Measurements from ENCODE around the gene FOXJ1.

Gene FOXJ1

DNA sequence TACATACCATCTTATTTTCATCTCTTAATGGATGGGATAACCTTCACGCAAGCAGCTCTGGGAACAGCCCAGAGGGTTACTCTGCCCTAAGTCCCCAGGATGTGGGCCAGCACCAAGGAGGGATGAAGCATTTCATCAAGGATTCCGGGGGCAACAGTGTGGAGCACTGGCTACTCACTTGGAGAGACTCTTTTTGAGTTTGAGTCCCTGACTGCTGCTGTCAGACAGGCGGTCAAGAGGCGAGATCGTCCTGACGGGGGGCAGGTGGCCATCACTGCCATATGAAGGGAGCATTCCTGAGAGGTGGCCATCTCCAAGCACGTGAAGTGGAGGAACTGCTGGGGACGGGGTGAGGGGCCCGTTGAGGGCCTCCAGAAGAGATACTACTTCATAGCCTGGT lies 18.1 kb upstream of the FOXJ1 start:
- no peak for FAIRE-seq

DNA sequence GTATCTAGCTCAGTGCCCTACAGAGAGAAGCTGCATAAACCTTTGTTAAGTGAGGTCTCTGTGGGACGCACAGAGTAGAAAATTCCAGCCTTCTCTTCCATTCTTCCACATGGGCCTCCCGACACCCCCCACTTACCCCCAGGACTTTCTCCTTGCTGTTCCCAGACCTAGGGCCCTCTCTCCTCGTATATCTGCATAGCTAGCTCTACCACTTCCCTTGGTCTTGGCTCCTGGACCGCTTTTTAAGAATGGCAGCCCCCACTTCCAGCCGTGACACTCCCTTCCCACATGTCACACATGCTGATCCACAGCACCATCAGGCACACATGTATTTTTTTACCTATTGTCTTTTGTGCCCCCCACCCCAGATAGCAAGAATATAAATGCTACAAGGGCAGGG lies 16.7 kb upstream of the FOXJ1 start:
- FAIRE-seq: no peak

DNA sequence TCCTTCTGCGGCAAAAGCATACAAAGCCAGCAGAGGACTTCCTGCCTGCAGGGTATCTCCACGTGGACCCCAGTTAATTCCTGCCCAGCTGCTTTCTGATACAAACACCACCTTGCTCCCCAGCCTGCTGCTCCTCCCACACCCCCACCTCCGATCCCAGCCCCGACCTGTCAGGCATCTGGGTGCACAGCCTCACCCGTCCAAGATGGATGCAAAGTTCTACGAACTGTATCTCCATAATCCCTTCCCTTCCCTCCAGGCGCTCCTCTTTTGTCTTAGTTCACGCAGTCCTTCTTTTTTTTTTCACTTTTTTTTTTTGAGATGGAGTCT lies 15.6 kb upstream of the FOXJ1 start:
- no peak for FAIRE-seq

DNA sequence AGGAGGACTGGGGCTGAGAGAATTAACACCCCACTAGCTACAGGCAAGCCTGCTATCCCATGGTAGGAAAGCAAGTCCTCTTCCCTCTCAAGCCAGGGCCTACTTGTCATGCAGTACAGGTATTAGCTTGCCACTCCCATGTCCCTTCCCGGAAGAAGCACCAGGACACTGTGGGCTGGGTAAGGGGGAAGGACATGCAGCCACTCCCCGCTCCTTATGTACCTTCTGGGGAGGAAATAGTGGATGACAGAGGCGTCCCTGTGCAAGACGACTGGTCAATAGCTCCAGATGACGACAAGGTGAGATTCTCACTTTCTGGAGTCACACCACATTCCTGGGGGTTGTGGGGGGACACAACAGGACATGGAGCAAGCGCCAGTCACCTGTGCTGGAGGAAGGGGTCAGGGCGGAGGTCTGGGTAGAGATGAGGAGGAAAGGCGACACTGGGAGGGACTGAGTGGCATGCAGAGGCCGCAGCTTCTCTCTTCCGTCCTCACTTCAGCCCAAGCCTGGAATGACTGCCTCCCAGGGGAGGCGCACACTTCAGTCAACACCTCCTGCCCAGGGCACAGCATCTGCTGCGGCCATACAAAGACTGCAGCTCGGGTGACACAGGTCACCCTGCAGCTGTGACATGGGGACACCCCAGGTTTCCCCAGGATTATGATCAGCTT lies 15.1 kb upstream of the FOXJ1 start:
- no peak for FAIRE-seq

DNA sequence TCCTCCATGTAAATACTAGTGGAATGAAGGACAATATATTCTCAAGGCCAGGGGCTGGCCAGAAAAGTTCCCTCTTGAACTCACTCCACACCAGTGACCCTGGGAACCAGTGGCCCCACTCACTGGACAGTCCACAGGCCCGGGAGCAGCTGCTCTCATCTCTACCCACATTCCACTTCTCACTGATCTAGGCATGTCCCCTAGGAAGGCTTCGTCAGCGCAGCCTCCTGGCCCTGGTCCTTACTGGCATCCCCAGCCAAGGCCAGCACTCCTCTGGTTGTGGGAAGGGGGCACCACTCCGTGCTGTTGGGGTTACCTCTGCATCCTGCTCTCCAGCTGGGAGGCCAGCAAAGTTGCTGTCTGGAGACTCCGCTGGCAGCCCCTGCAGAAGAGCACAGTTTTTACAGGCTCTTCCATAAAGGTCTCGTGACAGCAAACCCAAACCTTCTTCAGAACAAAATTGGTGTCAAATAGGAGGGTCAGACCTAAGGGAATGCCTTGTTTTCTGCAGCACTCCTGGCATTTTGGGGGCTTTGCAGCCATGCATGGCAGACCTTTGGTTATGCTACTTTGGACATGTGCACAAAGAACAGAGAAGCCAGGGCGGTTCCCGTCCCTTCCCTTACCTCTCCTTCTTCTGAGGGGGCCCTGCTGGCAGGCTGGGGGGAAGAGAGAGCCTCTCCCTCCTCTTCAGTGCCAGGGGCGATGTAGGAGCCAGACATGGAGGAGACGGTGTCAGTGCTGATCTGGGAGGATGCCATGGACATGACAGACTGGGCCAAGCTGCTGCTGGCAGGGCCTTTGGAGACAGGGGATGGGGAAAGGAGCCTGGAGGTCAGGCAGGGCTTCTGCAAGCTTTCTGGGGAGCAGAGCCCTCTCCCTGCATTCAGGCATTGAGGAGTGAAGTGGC lies 14.1 kb upstream of the FOXJ1 start:
- FAIRE-seq: no peak

DNA sequence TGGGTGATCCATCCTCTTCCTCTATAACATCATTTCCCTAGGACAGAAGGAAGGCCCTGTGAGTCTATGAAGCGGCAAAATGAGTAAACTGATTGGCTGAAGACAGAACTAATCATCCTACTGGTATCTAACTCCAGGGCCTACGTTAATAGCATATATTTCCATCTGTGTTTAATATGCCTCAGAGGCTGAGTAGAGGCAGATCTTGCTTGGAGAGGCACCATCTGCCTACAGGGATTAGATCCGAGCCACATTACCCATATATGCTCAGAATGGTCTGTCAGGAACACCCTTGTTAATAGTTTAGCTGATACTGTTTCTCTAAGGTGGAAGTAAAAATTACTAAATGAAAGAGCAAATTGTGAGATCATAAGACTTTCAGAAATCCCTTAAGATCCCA lies 13.2 kb upstream of the FOXJ1 start:
- no peak for FAIRE-seq

DNA sequence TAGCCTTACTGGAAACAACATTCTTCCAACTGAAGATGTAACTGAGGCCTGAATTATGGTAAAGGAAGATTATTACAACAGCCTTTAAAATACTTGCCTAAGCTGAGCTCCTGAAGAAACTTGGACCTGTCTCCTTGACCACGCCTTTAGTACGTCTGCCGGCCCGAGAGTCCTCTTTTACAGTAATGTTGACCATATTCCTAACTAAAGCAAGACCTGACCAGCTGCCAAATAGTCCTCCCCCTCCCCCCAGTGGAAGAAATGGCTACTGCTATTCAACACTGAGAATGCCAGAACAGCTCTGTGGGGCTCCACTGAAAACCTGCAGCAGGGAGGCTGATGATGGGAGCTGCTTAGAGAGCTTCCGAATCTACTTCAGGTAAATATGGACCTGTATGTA lies 12.6 kb upstream of the FOXJ1 start:
- no peak for FAIRE-seq

DNA sequence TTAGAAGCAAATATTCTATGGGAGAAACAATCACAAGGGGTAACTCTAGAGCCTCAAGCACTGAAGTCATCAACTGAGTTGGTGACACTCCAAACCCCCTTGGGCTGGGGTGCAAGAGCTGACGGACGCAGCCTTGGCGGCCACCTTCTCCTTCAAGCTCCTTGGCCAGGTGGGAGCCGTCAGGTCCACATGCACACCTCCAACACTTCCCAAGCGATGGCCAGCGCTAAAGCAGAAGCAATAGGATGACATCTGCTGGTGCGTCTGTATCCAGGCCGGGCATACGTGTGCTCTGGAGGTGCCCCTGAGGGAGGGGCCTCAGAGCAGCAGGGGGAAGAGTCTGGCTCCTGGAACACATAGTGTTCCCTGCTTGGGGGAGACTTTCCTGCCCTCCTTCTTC lies 12.2 kb upstream of the FOXJ1 start:
- no peak for FAIRE-seq

DNA sequence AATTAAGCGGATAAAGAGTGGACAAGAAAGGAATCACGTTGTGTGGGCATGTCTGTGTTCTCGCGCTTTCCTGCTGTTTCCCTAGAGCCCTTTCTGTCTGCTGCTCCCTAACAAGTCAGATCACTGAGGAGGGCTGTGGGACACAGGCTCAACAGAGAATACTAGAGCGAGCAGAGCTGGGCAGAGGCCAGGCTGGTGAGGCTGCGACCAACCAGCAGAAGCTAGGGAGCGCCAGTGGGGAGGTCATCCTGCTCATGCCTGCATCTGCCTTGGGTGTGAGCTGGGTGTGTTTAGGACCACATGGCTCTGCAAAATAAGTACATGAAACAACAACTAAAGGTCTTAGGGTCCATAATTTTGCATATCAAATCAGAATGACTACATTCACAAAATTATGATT lies 11.5 kb upstream of the FOXJ1 start:
- no peak for FAIRE-seq

DNA sequence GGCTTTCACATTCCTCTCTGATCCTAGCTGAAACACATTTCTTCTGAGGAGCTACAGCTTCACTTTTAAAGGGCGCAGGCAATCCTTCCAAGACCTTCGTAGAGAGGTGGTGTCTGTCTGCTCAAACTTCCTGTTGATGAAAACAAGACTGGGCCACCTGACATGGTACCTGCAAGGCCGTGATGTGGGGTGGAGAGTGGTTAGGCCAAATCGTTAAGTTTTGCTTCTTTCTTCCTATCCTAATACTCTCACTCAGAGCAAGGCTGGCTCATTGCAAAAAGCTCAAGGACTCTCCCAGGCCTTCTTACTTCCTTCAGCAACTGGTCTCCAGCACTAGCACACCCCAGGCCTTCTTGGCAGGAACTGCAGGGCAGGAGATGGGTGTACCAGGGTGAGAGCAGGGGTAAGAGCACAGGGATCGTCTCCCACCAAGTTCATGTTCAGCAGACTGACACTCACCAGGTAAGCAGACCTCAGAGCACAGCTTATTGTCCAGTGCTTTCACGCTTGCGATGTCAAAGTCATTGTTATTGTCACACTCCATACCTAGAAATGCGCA lies 10.9 kb upstream of the FOXJ1 start:
- no peak for FAIRE-seq

DNA sequence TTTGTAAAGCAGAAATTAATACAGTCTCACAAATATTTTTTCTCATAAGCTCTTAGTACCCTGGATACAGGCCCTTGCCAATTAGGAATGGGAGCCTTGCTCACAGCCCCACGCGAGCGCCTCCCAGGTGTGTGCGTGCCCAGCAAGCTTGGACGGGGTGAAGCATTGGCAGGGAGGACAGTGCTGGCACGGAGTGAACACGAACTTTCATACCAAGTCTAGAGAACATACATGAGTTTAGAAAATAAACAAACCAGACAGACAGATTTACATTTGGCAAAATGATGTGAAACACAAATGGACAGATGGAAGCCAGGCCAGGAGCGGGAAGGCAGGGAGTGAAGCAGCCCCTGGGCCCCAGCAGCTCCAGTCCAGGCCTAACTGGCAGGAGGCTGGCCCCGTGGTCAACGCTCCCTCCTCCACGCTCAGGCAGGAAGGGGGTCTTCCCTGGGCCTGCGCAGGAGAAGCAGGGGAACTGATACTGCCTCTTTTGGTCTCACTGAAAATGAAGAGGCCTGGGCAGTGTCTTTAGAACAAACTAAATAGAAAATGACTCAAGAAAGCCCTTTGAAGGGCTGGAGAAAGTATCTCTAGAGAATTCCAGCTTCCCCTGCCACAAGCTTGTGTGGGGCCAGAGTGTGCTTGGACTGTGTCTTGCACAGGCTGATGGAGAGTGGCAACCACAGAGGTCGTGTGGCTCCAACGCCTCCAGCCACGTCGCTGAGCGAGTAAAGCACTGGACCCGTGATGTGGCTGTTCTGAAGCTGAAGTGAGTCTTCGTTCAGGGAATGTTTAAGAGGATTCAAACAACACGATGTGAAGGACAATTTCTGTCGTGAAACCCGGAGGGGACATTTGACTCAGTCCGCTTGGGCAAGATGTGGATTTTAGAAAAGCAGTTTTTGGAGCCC lies 9.9 kb upstream of the FOXJ1 start:
- no peak for FAIRE-seq

DNA sequence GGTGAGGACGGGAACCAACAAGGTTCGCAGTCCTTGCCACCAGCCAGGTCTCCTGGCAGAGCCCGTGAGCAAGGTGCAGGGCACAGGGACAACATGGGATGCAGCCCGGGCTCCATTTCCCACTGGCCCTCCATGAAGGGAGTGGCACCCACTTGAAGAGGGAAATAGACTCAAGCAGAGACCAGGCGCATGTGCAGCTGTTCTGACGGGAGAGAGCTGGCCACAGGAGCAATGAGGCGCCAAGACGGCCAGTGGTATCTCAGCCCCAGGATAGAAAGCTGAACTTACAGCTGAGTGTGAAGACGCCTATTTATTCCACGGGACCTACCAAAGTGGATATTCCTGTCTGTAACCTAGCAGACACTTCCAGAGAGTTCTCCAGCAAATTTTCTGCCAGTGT lies 8.2 kb upstream of the FOXJ1 start:
- FAIRE-seq: no peak

DNA sequence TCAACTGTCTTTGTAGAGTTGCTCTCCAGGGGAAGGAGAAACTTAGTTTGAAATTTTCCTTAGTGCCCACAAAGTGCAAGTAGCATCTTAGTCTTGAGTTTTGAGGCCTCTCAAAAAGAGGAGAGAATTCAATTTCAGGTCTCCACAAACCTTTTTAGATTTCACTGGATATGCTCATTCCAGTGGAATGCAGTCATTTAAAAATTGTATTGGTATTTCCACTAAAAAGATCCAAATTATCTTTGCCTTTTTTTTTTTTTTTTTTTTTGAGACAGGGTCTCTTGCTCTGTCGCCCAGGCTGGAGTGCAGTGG lies 6.9 kb upstream of the FOXJ1 start:
- FAIRE-seq: no peak

DNA sequence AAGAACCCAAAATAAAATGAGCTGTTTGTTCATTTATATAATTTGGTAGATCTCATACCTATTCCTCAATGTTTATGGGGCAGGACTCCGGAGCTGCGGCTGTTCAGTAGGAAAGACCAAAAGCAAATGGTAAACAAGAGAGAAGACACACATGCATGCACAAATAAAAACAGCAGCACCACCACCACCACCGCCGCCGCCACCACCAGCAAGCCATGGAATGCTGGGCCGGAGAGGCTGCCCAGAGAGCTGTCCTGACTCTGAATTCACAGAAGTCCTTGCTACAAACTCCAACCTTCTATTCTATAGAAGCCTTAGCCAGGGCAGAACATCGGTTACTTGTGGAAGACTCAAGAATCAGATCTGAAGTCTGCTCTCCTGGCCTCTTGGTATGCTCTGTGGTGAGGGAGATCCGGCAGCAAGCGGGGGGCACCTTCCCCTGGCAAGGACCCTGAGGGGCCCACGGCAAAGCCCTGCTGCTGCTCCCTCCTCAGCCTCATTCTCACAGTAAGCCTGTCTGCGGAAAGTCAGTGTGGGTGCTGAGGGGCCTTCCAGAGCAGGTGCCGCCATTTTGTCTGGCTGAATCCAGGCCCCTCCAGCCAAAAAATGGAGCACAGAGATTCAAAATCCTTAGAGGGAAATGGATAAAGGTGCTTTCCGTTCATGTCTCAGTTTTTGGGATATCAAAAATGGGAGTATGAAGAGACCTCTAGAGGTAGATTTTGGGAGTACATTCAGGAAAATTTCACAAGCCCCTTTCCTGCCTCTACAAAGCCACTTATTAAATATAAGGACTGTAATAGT lies 6.4 kb upstream of the FOXJ1 start:
- no peak for FAIRE-seq

DNA sequence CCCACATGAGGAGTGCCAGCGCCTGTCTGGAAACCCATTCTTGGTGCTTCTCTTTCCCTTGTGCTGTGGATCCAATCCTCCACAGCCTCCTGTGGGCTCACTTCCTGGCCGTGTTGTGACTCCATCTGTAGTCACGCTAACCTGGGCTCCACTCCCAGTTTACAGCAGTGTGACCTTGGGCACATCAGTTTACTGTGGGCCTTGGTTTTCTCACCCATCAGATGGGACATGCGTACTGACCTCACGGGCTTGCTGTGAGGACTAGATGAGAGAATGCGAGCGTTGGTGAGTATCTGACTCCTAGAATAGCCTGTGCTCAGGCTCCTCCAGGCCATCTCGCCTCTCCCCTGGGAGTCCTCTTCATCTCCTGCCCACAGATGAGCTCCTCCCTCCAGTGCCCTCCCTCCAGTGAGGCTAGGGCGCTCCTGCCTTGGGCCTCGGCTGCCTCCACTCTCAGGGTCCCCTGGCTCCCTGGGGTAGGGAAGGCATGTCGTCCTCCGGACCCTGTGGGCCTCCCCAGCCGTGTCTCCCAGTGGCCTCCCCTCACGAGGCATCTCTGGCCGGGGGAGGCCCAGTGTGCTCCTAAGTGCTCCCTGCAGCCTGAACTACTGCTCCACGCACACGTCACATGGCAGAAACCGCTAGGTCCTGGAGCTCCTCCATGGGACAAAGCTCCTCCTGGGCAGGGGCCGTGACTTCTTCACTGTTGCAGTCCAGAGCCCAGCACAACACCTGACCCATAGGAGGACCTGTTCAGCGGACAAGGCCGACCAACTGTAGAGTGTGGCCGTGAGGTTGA lies 5.2 kb upstream of the FOXJ1 start:
- no peak for FAIRE-seq

DNA sequence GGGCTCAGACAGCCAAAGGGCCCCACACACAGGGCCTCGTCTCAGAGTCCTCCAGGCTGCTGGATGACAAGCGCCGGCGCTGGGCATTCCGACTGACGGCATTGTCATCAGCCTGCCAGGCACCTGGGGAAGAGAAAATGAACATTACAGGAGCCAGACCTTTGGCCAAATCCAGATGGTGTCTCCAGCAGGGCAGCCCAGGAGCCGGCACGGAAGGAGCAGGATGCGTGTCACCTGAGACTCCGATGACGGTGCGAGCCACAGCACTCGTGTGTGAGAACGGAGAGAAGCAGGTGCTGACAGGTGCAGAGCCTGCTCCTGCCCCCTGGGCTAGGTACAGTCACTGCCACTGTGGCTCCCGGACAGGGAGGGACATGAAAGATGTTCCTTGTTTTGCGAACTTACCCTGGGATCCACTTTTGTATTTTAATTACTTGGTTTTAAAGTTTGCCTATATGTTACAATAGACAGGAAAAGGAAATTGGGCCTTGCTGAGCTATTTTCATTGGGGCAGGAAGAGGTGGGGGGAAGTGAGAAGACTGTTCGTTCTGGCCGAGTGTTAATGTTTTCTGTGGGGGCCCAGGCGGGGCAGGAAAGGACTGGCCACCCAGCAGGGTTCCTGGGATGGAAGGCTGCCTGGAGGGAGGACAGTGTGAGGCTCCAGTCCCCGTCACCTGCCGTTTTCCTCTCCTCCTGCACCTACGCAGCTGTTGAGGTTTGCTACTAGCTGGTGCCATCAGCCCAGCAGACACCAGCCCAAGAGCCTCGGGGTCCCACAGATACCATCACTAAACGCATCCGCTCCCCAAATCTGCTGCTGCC lies 4.4 kb upstream of the FOXJ1 start:
- no peak for FAIRE-seq

DNA sequence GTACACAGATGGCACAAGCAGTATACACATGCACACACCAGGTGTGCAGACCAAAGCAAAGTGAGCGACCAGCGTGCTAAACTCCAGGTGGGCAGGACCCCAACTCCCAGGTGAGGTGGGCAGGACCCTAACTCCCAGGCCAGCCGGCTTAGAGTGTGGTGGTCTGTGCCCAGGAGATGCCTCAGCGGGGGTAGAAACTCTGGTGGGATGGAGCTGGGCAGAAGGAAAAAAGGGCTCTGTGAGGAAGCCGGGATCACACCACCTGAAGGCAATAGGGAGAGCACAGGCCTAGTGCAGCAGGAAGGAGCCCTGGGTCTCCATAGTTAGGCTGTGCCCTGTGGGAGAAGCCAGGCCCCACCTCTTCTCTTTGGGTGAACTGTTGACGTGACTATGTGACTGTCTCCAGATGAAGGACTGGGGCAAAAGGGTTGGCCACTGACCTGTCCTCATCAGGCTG lies 1.6 kb upstream of the FOXJ1 start:
- no peak for FAIRE-seq

DNA sequence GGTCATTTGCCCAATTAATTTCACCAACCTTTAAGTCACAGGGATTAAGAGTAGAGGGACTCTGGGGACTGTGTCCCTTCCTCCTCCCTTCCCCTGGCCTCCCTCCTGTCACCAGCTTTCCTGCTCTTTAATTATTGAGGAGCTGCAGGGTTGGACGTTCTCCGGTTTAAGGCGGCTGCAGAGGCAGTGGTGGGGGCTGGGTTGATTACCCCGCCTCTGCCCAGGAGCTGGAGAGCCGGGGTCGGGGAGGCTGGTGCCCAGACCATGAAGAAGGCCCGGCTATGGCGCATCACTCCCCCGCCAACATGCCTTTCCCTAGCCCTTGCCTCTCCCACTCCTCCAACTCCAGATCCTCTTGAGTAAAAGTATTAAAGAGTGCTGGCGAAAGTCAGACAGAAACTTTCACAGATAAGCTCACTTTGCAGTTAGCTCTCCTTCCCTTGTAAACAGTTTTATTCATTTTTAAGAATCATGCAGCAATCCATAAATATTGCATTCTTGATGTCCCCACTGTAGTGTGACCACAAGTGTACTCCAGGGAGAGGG lies 1.1 kb upstream of the FOXJ1 start:
- FAIRE-seq: no peak

DNA sequence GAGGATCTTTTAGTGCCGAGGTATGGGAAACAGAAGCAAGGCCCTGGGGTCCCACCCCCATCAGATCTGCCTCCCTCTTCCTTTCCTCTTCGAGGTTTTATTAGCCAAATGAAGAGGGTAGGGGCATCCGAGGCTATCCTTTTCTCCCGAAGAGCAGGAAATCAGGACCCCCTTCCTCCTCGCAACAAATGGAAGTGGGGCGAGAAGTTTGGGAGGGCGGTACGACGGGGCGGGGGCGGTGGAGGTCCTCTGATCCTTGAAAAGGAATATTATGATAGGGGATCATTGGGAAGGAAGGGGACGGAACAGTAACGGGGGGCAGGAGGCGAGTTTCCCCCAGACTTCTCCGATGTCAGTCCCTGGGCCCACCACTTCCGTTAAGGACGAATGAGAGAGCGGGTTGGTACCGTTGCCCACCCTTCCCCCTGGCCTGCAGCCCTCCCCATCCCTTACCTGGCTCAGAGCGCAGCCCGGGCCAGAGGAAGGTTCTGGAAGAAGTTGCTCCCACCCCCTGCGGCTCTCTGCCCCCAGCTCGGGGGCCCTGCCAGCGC lies 309 bp downstream of the FOXJ1 start:
- no peak for FAIRE-seq

All from colon (tissue), 2 donors.